OCI-LY7 (cell line): ENCODE results near the gene GALNT7.

Experiments used
- EZH2phosphoT487 ChIP-seq: fragments of 200-600 bp; sonication (generic); IDR thresholded peaks from 2 replicates; pipeline ENCODE4 v1.6.1; 2018; ENCODE audit warnings: low read depth, borderline replicate concordance, mild to moderate bottlenecking, mixed run types, antibody characterized with exemption, low read length, moderate library complexity, mixed read lengths
- TF ChIP-seq, protein P1 (sequence below): fragments of 200-600 bp; sonication (generic); conservative IDR thresholded peaks from 2 replicates; pipeline ENCODE4 v1.5.1; 2014; ENCODE audit warnings: mild to moderate bottlenecking, antibody characterized with exemption, low read length, moderate library complexity, mixed read lengths

DNA sequence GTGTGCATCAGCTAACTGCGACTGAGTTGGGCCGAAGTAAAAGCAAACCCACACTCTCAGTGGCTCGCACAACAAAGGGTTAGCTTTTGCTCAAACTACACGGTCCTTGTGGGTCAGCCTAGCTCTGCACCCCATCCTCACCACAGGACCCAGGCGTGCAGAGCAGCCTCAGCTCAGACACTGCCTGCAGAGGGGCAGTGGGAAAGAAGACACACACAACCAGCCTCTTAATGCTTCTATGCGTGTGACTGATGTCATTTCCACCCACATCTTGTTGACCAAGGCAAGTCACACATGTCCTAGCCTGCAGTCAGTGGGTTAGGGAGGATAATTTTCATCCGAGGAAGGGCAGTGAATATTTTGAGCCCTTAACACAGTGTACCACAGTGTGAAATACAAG is 125.1 kb downstream of the GALNT7 start:
- TF ChIP-seq, protein P1, sequence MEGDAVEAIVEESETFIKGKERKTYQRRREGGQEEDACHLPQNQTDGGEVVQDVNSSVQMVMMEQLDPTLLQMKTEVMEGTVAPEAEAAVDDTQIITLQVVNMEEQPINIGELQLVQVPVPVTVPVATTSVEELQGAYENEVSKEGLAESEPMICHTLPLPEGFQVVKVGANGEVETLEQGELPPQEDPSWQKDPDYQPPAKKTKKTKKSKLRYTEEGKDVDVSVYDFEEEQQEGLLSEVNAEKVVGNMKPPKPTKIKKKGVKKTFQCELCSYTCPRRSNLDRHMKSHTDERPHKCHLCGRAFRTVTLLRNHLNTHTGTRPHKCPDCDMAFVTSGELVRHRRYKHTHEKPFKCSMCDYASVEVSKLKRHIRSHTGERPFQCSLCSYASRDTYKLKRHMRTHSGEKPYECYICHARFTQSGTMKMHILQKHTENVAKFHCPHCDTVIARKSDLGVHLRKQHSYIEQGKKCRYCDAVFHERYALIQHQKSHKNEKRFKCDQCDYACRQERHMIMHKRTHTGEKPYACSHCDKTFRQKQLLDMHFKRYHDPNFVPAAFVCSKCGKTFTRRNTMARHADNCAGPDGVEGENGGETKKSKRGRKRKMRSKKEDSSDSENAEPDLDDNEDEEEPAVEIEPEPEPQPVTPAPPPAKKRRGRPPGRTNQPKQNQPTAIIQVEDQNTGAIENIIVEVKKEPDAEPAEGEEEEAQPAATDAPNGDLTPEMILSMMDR, result no peak
- no peak for TF ChIP-seq EZH2phosphoT487
